ENCODE results near the gene CSNK2B.
A peak's percentile ranks its signal among the peaks of the same experiment; 100 is the strongest.

The CSNK2B gene

GRCh38 chr6:31661262-31662123 lies 4.4 kb upstream of the CSNK2B start:
- H3K9me3 ChIP-seq (ENCODE audit: control insufficient read depth in 1 of 2, low read length in 2 of 2): no peaks in the 10 kb centered on the region
- no peak overlapping the region for H3K27ac ChIP-seq (ENCODE audit: low read depth, low read length)
- H3K4me1 ChIP-seq (ENCODE audit: control insufficient read depth in 1 of 2, insufficient read depth in 2 of 2, low read length in 2 of 2): peaks cover 59 to 66% of the 10 kb centered on the region in 2 donors
- H3K4me3 ChIP-seq (ENCODE audit: low read depth in 1 of 2, low read length in 2 of 2): peak overlapping the region; percentile 88 to 97
- peak overlapping the region; percentile 83 to 96 for H3K9ac ChIP-seq (ENCODE audit: low read depth in 1 of 2, low read length in 2 of 2)
- H3K27me3 ChIP-seq (ENCODE audit: control insufficient read depth in 1 of 2, insufficient read depth in 2 of 2, low read length in 2 of 2): no peaks in the 10 kb centered on the region
- H3K36me3 ChIP-seq (ENCODE audit: control insufficient read depth in 1 of 2, insufficient read depth in 2 of 2, low read length in 2 of 2): peaks cover 12 to 18% of the 10 kb centered on the region in 2 donors

GRCh38 chr6:31662124-31662723 lies 3.7 kb upstream of the CSNK2B start:
- H3K4me1 ChIP-seq (ENCODE audit: control insufficient read depth in 1 of 2, insufficient read depth in 2 of 2, low read length in 2 of 2): peaks cover 63 to 72% of the 10 kb centered on the region in 2 donors
- H3K9ac ChIP-seq (ENCODE audit: low read depth in 1 of 2, low read length in 2 of 2): peak overlapping the region in 1 of 2 donors; percentile 1
- no peak overlapping the region for H3K27ac ChIP-seq (ENCODE audit: low read depth, low read length)
- H3K4me3 ChIP-seq (ENCODE audit: low read depth in 1 of 2, low read length in 2 of 2): peak overlapping the region; percentile 35 to 89
- peaks cover 10 to 16% of the 10 kb centered on the region in 2 donors for H3K36me3 ChIP-seq (ENCODE audit: control insufficient read depth in 1 of 2, insufficient read depth in 2 of 2, low read length in 2 of 2)
- H3K9me3 ChIP-seq (ENCODE audit: control insufficient read depth in 1 of 2, low read length in 2 of 2): no peaks in the 10 kb centered on the region
- no peaks in the 10 kb centered on the region for H3K27me3 ChIP-seq (ENCODE audit: control insufficient read depth in 1 of 2, insufficient read depth in 2 of 2, low read length in 2 of 2)

GRCh38 chr6:31663126-31663960 lies 2.5 kb upstream of the CSNK2B start:
- peaks cover 52 to 75% of the 10 kb centered on the region in 2 donors for H3K4me1 ChIP-seq (ENCODE audit: control insufficient read depth in 1 of 2, insufficient read depth in 2 of 2, low read length in 2 of 2)
- no peaks in the 10 kb centered on the region for H3K9me3 ChIP-seq (ENCODE audit: control insufficient read depth in 1 of 2, low read length in 2 of 2)
- peak overlapping the region; percentile 80 to 94 for H3K9ac ChIP-seq (ENCODE audit: low read depth in 1 of 2, low read length in 2 of 2)
- no peaks in the 10 kb centered on the region for H3K27me3 ChIP-seq (ENCODE audit: control insufficient read depth in 1 of 2, insufficient read depth in 2 of 2, low read length in 2 of 2)
- peak overlapping the region; percentile 97 for H3K27ac ChIP-seq (ENCODE audit: low read depth, low read length)
- H3K36me3 ChIP-seq (ENCODE audit: control insufficient read depth in 1 of 2, insufficient read depth in 2 of 2, low read length in 2 of 2): peaks cover 16 to 19% of the 10 kb centered on the region in 2 donors
- H3K4me3 ChIP-seq (ENCODE audit: low read depth in 1 of 2, low read length in 2 of 2): peak overlapping the region; percentile 89 to 92

- Histone ChIP-seq H3K4me1 (ENCODE audit: control insufficient read depth in 1 of 2, insufficient read depth in 2 of 2, low read length in 2 of 2) (peaks cover 43 to 66% of the 10 kb centered on the region in 2 donors), H3K9ac (ENCODE audit: low read depth in 1 of 2, low read length in 2 of 2) (peak overlapping the region; percentile 80 to 94), H3K27me3 (ENCODE audit: control insufficient read depth in 1 of 2, insufficient read depth in 2 of 2, low read length in 2 of 2) (no peaks in the 10 kb centered on the region), H3K9me3 (ENCODE audit: control insufficient read depth in 1 of 2, low read length in 2 of 2) (no peaks in the 10 kb centered on the region), H3K4me3 (ENCODE audit: low read depth in 1 of 2, low read length in 2 of 2) (peak overlapping the region; percentile 89 to 92), H3K36me3 (ENCODE audit: control insufficient read depth in 1 of 2, insufficient read depth in 2 of 2, low read length in 2 of 2) (peaks cover 24 to 27% of the 10 kb centered on the region in 2 donors), H3K27ac (ENCODE audit: low read depth, low read length) (peak overlapping the region; percentile 97)
These were observed 1.7 kb upstream of the CSNK2B start for GRCh38 chr6:31663961-31664789.

- Histone ChIP-seq H3K4me1 (ENCODE audit: control insufficient read depth in 1 of 2, insufficient read depth in 2 of 2, low read length in 2 of 2) (peaks cover 39 to 58% of the 10 kb centered on the region in 2 donors), H3K27ac (ENCODE audit: low read depth, low read length) (peak within 1 kb of the TSS; percentile 97), H3K36me3 (ENCODE audit: control insufficient read depth in 1 of 2, insufficient read depth in 2 of 2, low read length in 2 of 2) (peaks cover 31 to 35% of the 10 kb centered on the region in 2 donors), H3K9ac (ENCODE audit: low read depth in 1 of 2, low read length in 2 of 2) (peak within 1 kb of the TSS; percentile 80 to 94), H3K9me3 (ENCODE audit: control insufficient read depth in 1 of 2, low read length in 2 of 2) (no peaks in the 10 kb centered on the region), H3K27me3 (ENCODE audit: control insufficient read depth in 1 of 2, insufficient read depth in 2 of 2, low read length in 2 of 2) (no peaks in the 10 kb centered on the region), H3K4me3 (ENCODE audit: low read depth in 1 of 2, low read length in 2 of 2) (peak within 1 kb of the TSS; percentile 89 to 92)
These were observed 935 bp upstream of the CSNK2B start, which contains the start of gene GPANK1 for GRCh38 chr6:31664790-31665500. TSS of gene GPANK1 (minus strand) at chr6:31664997. CDS start at chr6:31664478, 519 bp downstream.

GRCh38 chr6:31666337-31666965 lies 571 bp downstream of the CSNK2B start:
- Histone ChIP-seq H3K4me3 (ENCODE audit: low read depth in 1 of 2, low read length in 2 of 2) (peak overlapping the region; percentile 89 to 91), H3K27ac (ENCODE audit: low read depth, low read length) (peak overlapping the region; percentile 77), H3K9me3 (ENCODE audit: control insufficient read depth in 1 of 2, low read length in 2 of 2) (no peaks in the 10 kb centered on the region), H3K27me3 (ENCODE audit: control insufficient read depth in 1 of 2, insufficient read depth in 2 of 2, low read length in 2 of 2) (no peaks in the 10 kb centered on the region), H3K4me1 (ENCODE audit: control insufficient read depth in 1 of 2, insufficient read depth in 2 of 2, low read length in 2 of 2) (peaks cover 34 to 48% of the 10 kb centered on the region in 2 donors), H3K9ac (ENCODE audit: low read depth in 1 of 2, low read length in 2 of 2) (peak overlapping the region; percentile 92 to 94), H3K36me3 (ENCODE audit: control insufficient read depth in 1 of 2, insufficient read depth in 2 of 2, low read length in 2 of 2) (peaks cover 45 to 50% of the 10 kb centered on the region in 2 donors)

- Histone ChIP-seq H3K4me3 (ENCODE audit: low read depth in 1 of 2, low read length in 2 of 2) (no peak within 1 kb of the TSS), H3K27me3 (ENCODE audit: control insufficient read depth in 1 of 2, insufficient read depth in 2 of 2, low read length in 2 of 2) (no peaks in the 10 kb centered on the region), H3K9me3 (ENCODE audit: control insufficient read depth in 1 of 2, low read length in 2 of 2) (no peaks in the 10 kb centered on the region), H3K9ac (ENCODE audit: low read depth in 1 of 2, low read length in 2 of 2) (no peak within 1 kb of the TSS), H3K4me1 (ENCODE audit: control insufficient read depth in 1 of 2, insufficient read depth in 2 of 2, low read length in 2 of 2) (peaks cover 7 to 17% of the 10 kb centered on the region in 2 donors), H3K36me3 (ENCODE audit: control insufficient read depth in 1 of 2, insufficient read depth in 2 of 2, low read length in 2 of 2) (peaks cover 52 to 62% of the 10 kb centered on the region in 2 donors), H3K27ac (ENCODE audit: low read depth, low read length) (no peak within 1 kb of the TSS)
These were observed 3.8 kb downstream of the CSNK2B start, which contains the start of gene LY6G5B for GRCh38 chr6:31669676-31670075. TSS of gene LY6G5B (plus strand) at chr6:31669976. CDS start at chr6:31670951, 975 bp downstream.

- no peak overlapping the region for H3K4me3 ChIP-seq (ENCODE audit: low read depth in 1 of 2, low read length in 2 of 2)
- H3K9ac ChIP-seq (ENCODE audit: low read depth in 1 of 2, low read length in 2 of 2): no peak overlapping the region
- H3K36me3 ChIP-seq (ENCODE audit: control insufficient read depth in 1 of 2, insufficient read depth in 2 of 2, low read length in 2 of 2): peaks cover 12 to 24% of the 10 kb centered on the region in 2 donors
- no peak overlapping the region for H3K27ac ChIP-seq (ENCODE audit: low read depth, low read length)
- no peaks in the 10 kb centered on the region for H3K9me3 ChIP-seq (ENCODE audit: control insufficient read depth in 1 of 2, low read length in 2 of 2)
- no peaks in the 10 kb centered on the region for H3K27me3 ChIP-seq (ENCODE audit: control insufficient read depth in 1 of 2, insufficient read depth in 2 of 2, low read length in 2 of 2)
- peaks cover 6 to 7% of the 10 kb centered on the region in 2 donors for H3K4me1 ChIP-seq (ENCODE audit: control insufficient read depth in 1 of 2, insufficient read depth in 2 of 2, low read length in 2 of 2)
These were observed 10.5 kb downstream of the CSNK2B start for GRCh38 chr6:31676322-31676903.

Data from duodenal mucosa (tissue), 2 donors.